Epithelial cell of proximal tubule (primary cell): Measurements from ENCODE around the gene HIGD1A. TPM values are rescaled to one million over a fixed set of nuclear protein-coding genes. Genes with fewer than 3 reads are reported as not detected.

Source experiments
- DNase-seq: peaks from one replicate; pipeline ENCODE4 v3.0.0-alpha.2; 2011; ENCODE audit warnings: low read depth
- H3K4me3 ChIP-seq: 2 replicates; pipeline ENCODE4 v1.5.1; 2011; ENCODE audit warnings: low read depth, mild to moderate bottlenecking, low read length
- total RNA-seq: library from RNA; depleted of rRNA; stranded (reverse); fragments of >200 nt; gene quantifications from 2 replicates; pipeline ENCODE4 v1.2.3, GENCODE V29; 2015
- TF ChIP-seq, protein P1 (sequence below): conservative IDR thresholded peaks from 2 replicates; pipeline ENCODE4 v1.5.1; 2012; ENCODE audit warnings: low read depth, mild to moderate bottlenecking, low read length

HIGD1A gene
- total RNA-seq, 1 donor from 2014 or later = 247 TPM

DNA sequence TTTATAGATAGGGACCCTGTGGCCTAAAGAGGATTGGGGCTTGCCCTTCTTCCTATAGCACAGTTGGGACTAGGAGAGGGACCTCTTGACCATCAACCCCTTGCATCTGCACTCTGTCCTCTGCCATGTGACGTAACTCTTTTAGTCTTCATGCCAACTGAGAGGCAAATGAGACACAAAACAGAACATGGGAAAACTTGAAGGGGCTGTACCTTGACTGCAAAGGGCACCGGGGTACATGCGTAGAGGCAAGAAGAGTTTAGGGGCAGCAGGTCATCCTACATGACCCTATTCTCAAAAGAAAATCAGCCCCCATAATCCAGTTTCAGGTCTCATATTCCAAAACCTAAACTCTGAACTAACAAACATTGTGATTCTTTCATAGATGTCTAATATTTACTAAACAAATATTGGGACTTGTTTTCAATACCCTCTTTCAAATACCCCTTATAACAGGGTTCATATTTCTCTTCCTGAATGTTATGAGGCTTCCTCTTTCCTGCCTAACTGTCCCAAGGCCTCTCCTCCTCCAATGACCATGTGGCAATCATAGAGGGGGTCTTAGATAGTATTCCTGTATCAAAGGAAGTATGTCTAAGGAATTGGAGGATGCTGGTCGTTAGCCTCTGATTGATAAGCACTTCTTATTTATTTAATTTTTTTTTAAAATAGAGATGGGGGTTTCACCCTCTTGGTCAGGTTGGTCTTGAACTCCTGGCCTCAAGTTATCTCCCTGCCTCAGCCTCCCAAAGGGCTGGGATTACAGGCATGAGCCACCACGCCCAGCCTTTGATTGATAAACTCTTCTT is 25.5 kb upstream of the HIGD1A start:
- DNase-seq = no peak
- no peak overlapping the region for H3K4me3 ChIP-seq
- TF ChIP-seq, protein P1, sequence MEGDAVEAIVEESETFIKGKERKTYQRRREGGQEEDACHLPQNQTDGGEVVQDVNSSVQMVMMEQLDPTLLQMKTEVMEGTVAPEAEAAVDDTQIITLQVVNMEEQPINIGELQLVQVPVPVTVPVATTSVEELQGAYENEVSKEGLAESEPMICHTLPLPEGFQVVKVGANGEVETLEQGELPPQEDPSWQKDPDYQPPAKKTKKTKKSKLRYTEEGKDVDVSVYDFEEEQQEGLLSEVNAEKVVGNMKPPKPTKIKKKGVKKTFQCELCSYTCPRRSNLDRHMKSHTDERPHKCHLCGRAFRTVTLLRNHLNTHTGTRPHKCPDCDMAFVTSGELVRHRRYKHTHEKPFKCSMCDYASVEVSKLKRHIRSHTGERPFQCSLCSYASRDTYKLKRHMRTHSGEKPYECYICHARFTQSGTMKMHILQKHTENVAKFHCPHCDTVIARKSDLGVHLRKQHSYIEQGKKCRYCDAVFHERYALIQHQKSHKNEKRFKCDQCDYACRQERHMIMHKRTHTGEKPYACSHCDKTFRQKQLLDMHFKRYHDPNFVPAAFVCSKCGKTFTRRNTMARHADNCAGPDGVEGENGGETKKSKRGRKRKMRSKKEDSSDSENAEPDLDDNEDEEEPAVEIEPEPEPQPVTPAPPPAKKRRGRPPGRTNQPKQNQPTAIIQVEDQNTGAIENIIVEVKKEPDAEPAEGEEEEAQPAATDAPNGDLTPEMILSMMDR = no peak

DNA sequence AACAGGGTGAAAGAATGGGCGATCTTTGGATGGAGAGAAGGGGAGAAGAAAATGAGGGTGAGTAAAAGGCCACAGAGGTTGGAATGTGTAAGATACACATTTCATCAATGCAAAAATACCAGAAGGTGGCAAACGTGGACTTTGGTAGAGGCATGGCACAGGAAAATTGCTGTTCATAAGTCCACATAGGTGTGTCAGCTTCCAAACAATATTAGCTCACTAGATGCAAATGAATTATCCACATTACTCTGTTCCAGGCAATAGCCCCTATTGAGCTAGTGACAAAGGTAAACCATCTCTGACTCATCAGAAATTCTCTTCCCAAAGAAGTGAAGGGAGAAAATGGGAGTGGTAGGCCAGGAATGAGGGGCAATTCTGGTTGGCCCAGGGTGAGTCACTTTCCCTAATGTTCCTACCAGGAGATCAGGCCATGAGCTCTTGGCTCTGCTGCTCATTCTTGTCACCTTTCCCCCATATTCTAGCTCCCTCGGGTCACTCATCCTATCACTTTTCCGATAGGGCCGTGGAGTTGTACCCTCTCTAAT is 24.9 kb upstream of the HIGD1A start:
- TF ChIP-seq, protein P1 = no peak
- no peak overlapping the region for H3K4me3 ChIP-seq
- DNase-seq = no peak

DNA sequence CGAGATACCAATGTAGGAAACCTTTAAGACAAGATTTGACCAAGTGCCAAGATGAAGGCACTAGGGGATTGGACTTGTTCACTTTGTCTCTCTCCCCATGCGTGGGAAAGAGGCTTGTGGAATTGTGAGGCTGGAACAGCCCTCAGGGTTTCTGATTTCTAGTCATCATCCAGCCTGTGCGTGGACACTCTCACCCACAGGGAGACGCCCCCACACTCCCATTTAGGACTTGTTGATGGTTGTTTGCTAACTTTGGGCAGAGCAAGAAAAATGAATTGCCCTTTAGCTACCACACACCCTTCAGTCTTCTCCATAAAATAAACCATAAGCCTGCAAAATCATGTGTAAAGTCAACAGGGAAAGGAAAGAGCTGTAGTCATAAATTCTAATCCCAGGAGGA is 23.4 kb upstream of the HIGD1A start:
- no peak for DNase-seq
- TF ChIP-seq, protein P1 = no peak
- no peak overlapping the region for H3K4me3 ChIP-seq

DNA sequence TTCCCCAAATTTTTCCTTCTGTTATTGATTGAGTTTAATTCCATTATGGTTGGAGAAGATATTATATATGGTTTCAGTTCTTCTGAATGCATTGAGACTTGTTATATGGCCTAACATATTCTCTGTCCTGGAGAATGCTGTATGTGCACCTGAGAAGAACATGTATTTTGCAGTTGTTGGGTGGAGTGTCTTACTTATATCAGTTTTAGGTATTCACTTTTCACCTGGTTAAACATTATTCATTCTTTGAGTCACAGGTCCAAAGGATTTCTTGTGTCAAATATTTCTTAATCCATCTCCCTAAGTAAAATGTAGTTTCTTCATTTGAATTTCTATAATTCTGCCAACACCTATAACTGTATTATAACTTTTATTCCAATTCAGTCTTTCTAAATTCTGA is 22.7 kb upstream of the HIGD1A start:
- no peak for DNase-seq
- TF ChIP-seq, protein P1 = no peak
- H3K4me3 ChIP-seq = no peak overlapping the region

- no peak overlapping the region for H3K4me3 ChIP-seq
- TF ChIP-seq, protein P1 = no peak
- DNase-seq = no peak
These were observed 21.9 kb upstream of the HIGD1A start for GRCh38 chr3:42826141-42826540.

DNA sequence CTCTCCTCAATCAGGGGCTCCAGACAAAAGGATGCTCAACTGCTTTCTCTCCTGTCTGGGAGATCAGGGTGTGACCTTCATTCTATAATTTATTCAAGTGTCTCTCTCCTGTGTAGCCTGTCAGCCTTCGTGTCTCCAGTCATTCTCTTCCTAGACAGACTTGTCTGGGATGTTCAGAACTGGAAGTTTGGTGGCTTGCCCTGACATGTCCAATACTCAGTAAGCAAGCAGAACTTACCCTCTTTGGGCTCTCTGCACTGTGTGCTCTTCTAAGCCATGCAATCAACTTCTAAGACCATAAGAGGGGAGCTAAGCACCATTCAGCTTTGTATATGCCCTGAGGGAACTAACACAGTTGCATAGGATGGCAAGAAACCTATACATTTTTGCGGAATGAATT is 19.1 kb upstream of the HIGD1A start:
- DNase-seq = no peak
- H3K4me3 ChIP-seq = no peak overlapping the region
- TF ChIP-seq, protein P1 = no peak

- TF ChIP-seq, protein P1 = no peak
- no peak overlapping the region for H3K4me3 ChIP-seq
- no peak for DNase-seq
These were observed 18.5 kb upstream of the HIGD1A start for GRCh38 chr3:42822828-42823227.
